SK-N-SH (cell line): ENCODE data around the gene SH3BGRL2. TPM values are rescaled to one million over a fixed set of nuclear protein-coding genes. Genes with fewer than 3 reads are reported as not detected.

ENCODE experiments used
- CTCF ChIA-PET: fragments of 300-600, 350-600 bp; formaldehyde crosslinking; extraction: SDS; loops from one replicate; lab custom pipeline; 2021; lab: Yijun Ruan, JAX
- POLR2A ChIA-PET: fragments of 350-600 bp; sonication (Branson Sonifier 250); formaldehyde crosslinking; extraction: SDS; loops from one replicate; lab custom pipeline; 2020; ENCODE audit warnings: antibody characterized with exemption, inconsistent platforms; lab: Yijun Ruan, JAX
- DNase-seq: peaks from one replicate; pipeline ENCODE4 v3.0.0; 2012
- H2AFZ ChIP-seq: fragments of 200-600 bp; sonication (generic); 2 replicates; pipeline ENCODE4 v1.8.1; 2016; ENCODE audit warnings: antibody characterized with exemption, mild to moderate bottlenecking, low read depth
- H3F3A ChIP-seq: fragments of 200-600 bp; sonication (generic); replicated peaks from 2 replicates; pipeline ENCODE3; 2016; ENCODE audit warnings: antibody characterized with exemption, mild to moderate bottlenecking; ENCODE audit not compliant: insufficient read depth
- H3K27ac ChIP-seq, 2 experiments: fragments of 200-500 bp in 1 of 2; fragments of 200-600 bp in 1 of 2; sonication (Bioruptor generic) in 1 of 2; sonication (generic), shearing (Covaris generic) in 1 of 2; 2 replicates each; pipeline versions ENCODE4 v1.5.1 to v1.6.1; 2014 to 2016; ENCODE audit warnings: low read depth in 2 of 2, inconsistent platforms in 1 of 2, low read length in 1 of 2, mild to moderate bottlenecking in 1 of 2, mixed read lengths in 1 of 2
- H3K27me3 ChIP-seq: fragments of 200-600 bp; sonication (generic), shearing (Covaris generic); 2 replicates; pipeline ENCODE4 v1.6.1; 2016; ENCODE audit warnings: mixed run types; ENCODE audit not compliant: insufficient read depth
- H3K36me3 ChIP-seq, 2 experiments: fragments of 200-500 bp in 1 of 2; fragments of 200-600 bp in 1 of 2; sonication (Bioruptor generic) in 1 of 2; sonication (generic) in 1 of 2; replicated peaks in 1 of 2; 2 replicates each; pipeline versions ENCODE3 to v1.5.1; 2014 to 2016; ENCODE audit warnings: low read length in 1 of 2, mild to moderate bottlenecking in 1 of 2; ENCODE audit not compliant: insufficient read depth in 2 of 2, control insufficient read depth in 1 of 2
- H3K4me1 ChIP-seq, 2 experiments: fragments of 200-500 bp in 1 of 2; fragments of 200-600 bp in 1 of 2; sonication (Bioruptor generic) in 1 of 2; sonication (generic), shearing (Covaris generic) in 1 of 2; 2 replicates each; pipeline versions ENCODE4 v1.5.1 to v1.6.1; 2014 to 2016; ENCODE audit warnings: low read depth in 1 of 2, low read length in 1 of 2, mixed run types in 1 of 2; ENCODE audit not compliant: insufficient read depth in 2 of 2, control insufficient read depth in 1 of 2
- H3K4me2 ChIP-seq: fragments of 200-600 bp; sonication (generic), shearing (Covaris generic); 2 replicates; pipeline ENCODE4 v1.6.1; 2017; ENCODE audit warnings: mixed run types
- H3K4me3 ChIP-seq, 2 experiments: fragments of 200-500 bp in 1 of 2; fragments of 200-600 bp in 1 of 2; sonication (Bioruptor generic) in 1 of 2; sonication (generic), shearing (Covaris generic) in 1 of 2; 2 replicates each; pipeline versions ENCODE4 v1.5.1 to v1.8.1; 2014 to 2016; ENCODE audit warnings: low read depth in 2 of 2, inconsistent platforms in 1 of 2, low read length in 1 of 2, mild to moderate bottlenecking in 1 of 2, mixed read lengths in 1 of 2, moderate library complexity in 1 of 2
- H3K79me2 ChIP-seq: fragments of 200-600 bp; sonication (generic); 2 replicates; pipeline ENCODE4 v1.8.1; 2017; ENCODE audit warnings: mild to moderate bottlenecking; ENCODE audit not compliant: insufficient read depth
- H3K9ac ChIP-seq: fragments of 200-600 bp; sonication (generic); 2 replicates; pipeline ENCODE4 v1.6.1; 2017; ENCODE audit warnings: mixed run types
- H3K9me2 ChIP-seq: fragments of 200-600 bp; sonication (generic); 2 replicates; pipeline ENCODE4 v1.6.1; 2017; ENCODE audit warnings: mixed run types
- H3K9me3 ChIP-seq: fragments of 200-600 bp; sonication (generic); 2 replicates; pipeline ENCODE4 v1.6.1; 2017; ENCODE audit warnings: mixed run types, mild to moderate bottlenecking, moderate library complexity
- H4K20me1 ChIP-seq: fragments of 200-600 bp; sonication (generic); 2 replicates; pipeline ENCODE4 v1.6.1; 2017; ENCODE audit warnings: mild to moderate bottlenecking, mixed run types; ENCODE audit not compliant: insufficient read depth
- CTCF ChIP-seq: fragments of 200-600 bp; sonication (generic); IDR thresholded peaks from 2 replicates; pipeline ENCODE4 v1.6.1; 2017; ENCODE audit warnings: antibody characterized with exemption, mild to moderate bottlenecking, moderate library complexity
- FOXJ3 ChIP-seq: sonication (generic); formaldehyde crosslinking; IDR thresholded peaks from 2 replicates; pipeline ENCODE4 v1.5.1; 2020; ENCODE audit warnings: mild to moderate bottlenecking, missing genetic modification reagents
- IRF3 ChIP-seq: fragments of 150-350 bp; IDR thresholded peaks from 2 replicates; pipeline ENCODE4 v1.6.1; 2016; ENCODE audit warnings: mild to moderate bottlenecking, low read depth, low read length
- POLR2AphosphoS5 ChIP-seq: IDR thresholded peaks from 2 replicates; pipeline ENCODE4 v1.6.1; 2012; ENCODE audit warnings: low read depth, low read length
- RAD21 ChIP-seq: IDR thresholded peaks from 2 replicates; pipeline ENCODE4 v1.6.1; 2012; ENCODE audit warnings: mild to moderate bottlenecking, low read length
- REST ChIP-seq: IDR thresholded peaks from 2 replicates; pipeline ENCODE4 v1.6.1; 2012; ENCODE audit warnings: mild to moderate bottlenecking, low read depth, low read length, moderate library complexity
- RXRA ChIP-seq: IDR thresholded peaks from 2 replicates; pipeline ENCODE4 v1.4.0; 2012; ENCODE audit warnings: low read depth, mild to moderate bottlenecking, borderline replicate concordance
- SIN3A ChIP-seq: IDR thresholded peaks from 2 replicates; pipeline ENCODE4 v1.6.1; 2012; ENCODE audit warnings: low read depth, mild to moderate bottlenecking, low read length, moderate library complexity, borderline replicate concordance
- SMC3 ChIP-seq: IDR thresholded peaks from 2 replicates; pipeline ENCODE4 v1.6.1; 2012; ENCODE audit warnings: low read depth, low read length, improper control_type of control experiment
- TCF12 ChIP-seq: IDR thresholded peaks from 2 replicates; pipeline ENCODE4 v1.4.0; 2012
- YY1 ChIP-seq: IDR thresholded peaks from 2 replicates; pipeline ENCODE4 v1.4.0; 2012; ENCODE audit warnings: low read depth, mild to moderate bottlenecking
- ZBTB33 ChIP-seq: IDR thresholded peaks from 2 replicates; pipeline ENCODE4 v1.4.0; 2012; ENCODE audit warnings: low read depth, borderline replicate concordance
- WGBS: methylation state at CpG from one replicate; pipeline ENCODE4 v1.1.6; 2017; ENCODE audit warnings: low lambda C conversion rate; 5-methylcytosine and 5-hydroxymethylcytosine counted together
- polyA plus RNA-seq, 3 experiments: library from polyadenylated mRNA; depleted of rRNA; stranded (reverse); fragments of >200 nt; gene quantifications; 2 replicates each; pipeline ENCODE4 v1.2.3, GENCODE V29; 2012

Gene SH3BGRL2
- polyA plus RNA-seq, 1 of the 3 experiments (the other 2 are of a cell fraction) = 1.4 TPM

GRCh38 chr6:79669766-79670165 lies 38.6 kb downstream of the SH3BGRL2 start:
- H3K79me2 ChIP-seq = no peaks in the 10 kb centered on the region
- POLR2A ChIA-PET = interaction anchor here (0.7 kb wide), 1 partner anchor 66 kb away, joined by 3 read pairs; no protein-coding TSS in a partner anchor
- 94% methylated on average over 1 of the region's 1 CpG for WGBS
- no peaks in the 10 kb centered on the region for H3K27me3 ChIP-seq
- no peak overlapping the region for H3K4me3 ChIP-seq
- TF ChIP-seq CTCF = no peak
- TF ChIP-seq FOXJ3 (CRISPR knock-in tag) = no peak
- no peak for TF ChIP-seq POLR2AphosphoS5
- no peak for TF ChIP-seq SIN3A
- TF ChIP-seq TCF12 = no peak
- TF ChIP-seq RAD21 = no peak
- H3F3A ChIP-seq = no peaks in the 10 kb centered on the region
- DNase-seq = no peak
- no peak overlapping the region for H3K4me2 ChIP-seq
- H3K9ac ChIP-seq = no peak overlapping the region
- no peaks in the 10 kb centered on the region for H3K9me2 ChIP-seq
- H3K9me3 ChIP-seq = no peaks in the 10 kb centered on the region
- no peak overlapping the region for H2AFZ ChIP-seq
- no peaks in the 10 kb centered on the region for H4K20me1 ChIP-seq
- H3K27ac ChIP-seq = no peak overlapping the region
- CTCF ChIA-PET = interaction anchor here (0.9 to 2.5 kb wide), 3 partner anchors 62 to 200 kb away, joined by 3 to 14 read pairs (median 5); no protein-coding TSS in a partner anchor
- H3K4me1 ChIP-seq = peaks cover 4 to 6% of the 10 kb centered on the region in 2 experiments; a peak in 3 of 4 replicates
- H3K36me3 ChIP-seq = peaks cover 0 to 2% of the 10 kb centered on the region in 2 experiments

- Histone ChIP-seq H3F3A (no peaks in the 10 kb centered on the region), H3K4me3 (no peak overlapping the region), H3K4me2 (no peak overlapping the region), H4K20me1 (no peaks in the 10 kb centered on the region), H3K9me3 (no peaks in the 10 kb centered on the region), H3K27ac (no peak overlapping the region), H3K4me1 (peaks cover 4 to 6% of the 10 kb centered on the region in 2 experiments; a peak in 3 of 4 replicates), H3K9me2 (no peaks in the 10 kb centered on the region), H3K9ac (no peak overlapping the region), H3K27me3 (no peaks in the 10 kb centered on the region), H2AFZ (no peak overlapping the region), H3K36me3 (peaks cover 0 to 2% of the 10 kb centered on the region in 2 experiments), H3K79me2 (no peaks in the 10 kb centered on the region)
- no peak for TF ChIP-seq RAD21
- no peak for TF ChIP-seq ZBTB33
- no peak for TF ChIP-seq POLR2AphosphoS5
- TF ChIP-seq RXRA = no peak
- no peak for TF ChIP-seq SMC3
- no peak for TF ChIP-seq REST
- no peak for TF ChIP-seq IRF3
- no peak for TF ChIP-seq YY1
- WGBS = 92% methylated on average over 2 of the region's 2 CpGs
- ChIA-PET POLR2A (no interaction called here), CTCF (interaction anchor here (2.5 kb wide), 1 partner anchor 100 kb away, joined by 14 read pairs; no protein-coding TSS in a partner anchor)
- no peak for DNase-seq
These were observed 39.7 kb downstream of the SH3BGRL2 start for GRCh38 chr6:79670789-79671188.
